Panc1 (cell line): ENCODE data around the gene TSKS. TPM values are rescaled to one million over a fixed set of nuclear protein-coding genes. Genes with fewer than 3 reads are reported as not detected.

ENCODE experiments used
- ATAC-seq: fragments of 200-7000 bp; cut with Tn5 transposase; 2 replicates; pipeline ENCODE4 v1.9.1; 2020; ENCODE audit warnings: mild to moderate bottlenecking, moderate library complexity
- BruUV-seq: library from RNA; stranded (reverse); fragments of 400-500 nt; replicated peaks from 2 replicates; lab custom pipeline; 2021; lab: Mats Ljungman, UMichigan
- CTCF ChIA-PET: fragments of 300-600 bp; sonication (Branson Sonifier 250); formaldehyde crosslinking; loops from one replicate; lab custom pipeline; 2022; ENCODE audit warnings: antibody characterized with exemption; lab: Charles Lee
- POLR2A ChIA-PET: fragments of 300-600 bp; sonication (Branson Sonifier 250); formaldehyde crosslinking; loops from one replicate; lab custom pipeline; 2022; ENCODE audit warnings: antibody characterized with exemption; lab: Charles Lee
- DNase-seq: peaks from one replicate; pipeline ENCODE4 v3.0.0-alpha.2; 2010; ENCODE audit warnings: low read depth, low spot score
- H3K27ac ChIP-seq: 2 replicates; pipeline ENCODE4 v1.5.1; 2011; ENCODE audit warnings: mild to moderate bottlenecking, low read length, inconsistent platforms
- H3K27me3 ChIP-seq: fragments of 200-500 bp; sonication (Bioruptor generic); 2 replicates; pipeline ENCODE4 v1.6.0; 2014; ENCODE audit warnings: low read length, inconsistent platforms; ENCODE audit not compliant: control insufficient read depth, insufficient read depth
- H3K36me3 ChIP-seq: fragments of 200-500 bp; sonication (Bioruptor generic); 2 replicates; pipeline ENCODE4 v1.5.1; 2014; ENCODE audit warnings: inconsistent platforms, mild to moderate bottlenecking, low read length, moderate library complexity; ENCODE audit not compliant: control insufficient read depth, insufficient read depth
- H3K4me1 ChIP-seq: 2 replicates; pipeline ENCODE4 v1.5.1; 2011; ENCODE audit warnings: inconsistent platforms, mild to moderate bottlenecking, low read length, moderate library complexity; ENCODE audit not compliant: control insufficient read depth, insufficient read depth
- H3K4me3 ChIP-seq, 2 experiments: 2 replicates each; pipeline ENCODE4 v1.5.1; 2011 to 2012; ENCODE audit warnings: low read depth in 2 of 2, low read length in 2 of 2, mild to moderate bottlenecking in 2 of 2, inconsistent platforms in 1 of 2, moderate library complexity in 1 of 2
- H3K9me3 ChIP-seq: fragments of 200-500 bp; sonication (Bioruptor generic); 2 replicates; pipeline ENCODE4 v1.5.1; 2014; ENCODE audit warnings: low read depth, mild to moderate bottlenecking, inconsistent platforms, low read length, moderate library complexity; ENCODE audit not compliant: control insufficient read depth, insufficient read depth
- CTCF ChIP-seq: fragments of 450-650 bp; IDR thresholded peaks from 2 replicates; pipeline ENCODE4 v1.5.1; 2017; ENCODE audit warnings: mild to moderate bottlenecking
- POLR2AphosphoS5 ChIP-seq: IDR thresholded peaks from 2 replicates; pipeline ENCODE4 v1.6.1; 2012; ENCODE audit warnings: mild to moderate bottlenecking, low read depth, low read length, moderate library complexity
- SIN3A ChIP-seq: IDR thresholded peaks from 2 replicates; pipeline ENCODE4 v1.6.1; 2012; ENCODE audit warnings: low read depth, mild to moderate bottlenecking, low read length, moderate library complexity, borderline replicate concordance; ENCODE audit not compliant: insufficient read depth
- TCF7L2 ChIP-seq: IDR thresholded peaks from 2 replicates; pipeline ENCODE4 v1.6.1; 2011; ENCODE audit warnings: mild to moderate bottlenecking, low read depth, low read length, inconsistent platforms
- in situ Hi-C: cut with HindIII; loops from 2 replicates; pipeline ENCODE4 v1.10.0; 2016; ENCODE audit warnings: low sequenced_read_pairs, low pct_unique_long_range_greater_than_20kb
- intact Hi-C: fragments of 100-400 bp; cut with micrococcal nuclease; formaldehyde crosslinking; loops from one replicate; pipeline ENCODE4 v1.10.0; 2022; ENCODE audit not compliant: unreplicated experiment
- total RNA-seq: library from RNA; stranded (reverse); gene quantifications from one replicate; pipeline ENCODE4 v1.2.1, GENCODE V29; 2021; ENCODE audit not compliant: unreplicated experiment
- TF ChIP-seq, protein P1 (sequence below), 2 experiments: IDR thresholded peaks; 2 replicates each; pipeline ENCODE4 v1.6.1; 2011 to 2012; ENCODE audit warnings: low read depth in 2 of 2, control low read depth in 1 of 2, low read length in 1 of 2, mild to moderate bottlenecking in 1 of 2, moderate library complexity in 1 of 2; ENCODE audit not compliant: insufficient read depth in 1 of 2

TSKS gene
- total RNA-seq, 1 experiment from 2014 or later: not detected

GRCh38 chr19:49761625-49762311 lies 1.3 kb downstream of the TSKS start:
- peaks cover 2% of the 10 kb centered on the region; the same call in 1 of the 2 replicates for H3K36me3 ChIP-seq
- H3K27me3 ChIP-seq: no peaks in the 10 kb centered on the region
- in situ Hi-C loops: no loop called here
- POLR2A ChIA-PET: no interaction called here
- intact Hi-C loops: no loop called here
- TF ChIP-seq TCF7L2 (no peak), CTCF (no peak), POLR2AphosphoS5 (no peak), SIN3A (no peak)
- TF ChIP-seq, protein P1, sequence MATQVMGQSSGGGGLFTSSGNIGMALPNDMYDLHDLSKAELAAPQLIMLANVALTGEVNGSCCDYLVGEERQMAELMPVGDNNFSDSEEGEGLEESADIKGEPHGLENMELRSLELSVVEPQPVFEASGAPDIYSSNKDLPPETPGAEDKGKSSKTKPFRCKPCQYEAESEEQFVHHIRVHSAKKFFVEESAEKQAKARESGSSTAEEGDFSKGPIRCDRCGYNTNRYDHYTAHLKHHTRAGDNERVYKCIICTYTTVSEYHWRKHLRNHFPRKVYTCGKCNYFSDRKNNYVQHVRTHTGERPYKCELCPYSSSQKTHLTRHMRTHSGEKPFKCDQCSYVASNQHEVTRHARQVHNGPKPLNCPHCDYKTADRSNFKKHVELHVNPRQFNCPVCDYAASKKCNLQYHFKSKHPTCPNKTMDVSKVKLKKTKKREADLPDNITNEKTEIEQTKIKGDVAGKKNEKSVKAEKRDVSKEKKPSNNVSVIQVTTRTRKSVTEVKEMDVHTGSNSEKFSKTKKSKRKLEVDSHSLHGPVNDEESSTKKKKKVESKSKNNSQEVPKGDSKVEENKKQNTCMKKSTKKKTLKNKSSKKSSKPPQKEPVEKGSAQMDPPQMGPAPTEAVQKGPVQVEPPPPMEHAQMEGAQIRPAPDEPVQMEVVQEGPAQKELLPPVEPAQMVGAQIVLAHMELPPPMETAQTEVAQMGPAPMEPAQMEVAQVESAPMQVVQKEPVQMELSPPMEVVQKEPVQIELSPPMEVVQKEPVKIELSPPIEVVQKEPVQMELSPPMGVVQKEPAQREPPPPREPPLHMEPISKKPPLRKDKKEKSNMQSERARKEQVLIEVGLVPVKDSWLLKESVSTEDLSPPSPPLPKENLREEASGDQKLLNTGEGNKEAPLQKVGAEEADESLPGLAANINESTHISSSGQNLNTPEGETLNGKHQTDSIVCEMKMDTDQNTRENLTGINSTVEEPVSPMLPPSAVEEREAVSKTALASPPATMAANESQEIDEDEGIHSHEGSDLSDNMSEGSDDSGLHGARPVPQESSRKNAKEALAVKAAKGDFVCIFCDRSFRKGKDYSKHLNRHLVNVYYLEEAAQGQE (IDR thresholded peaks at IDR 0.05; ENCODE audit: insufficient read depth in 1 of 2, low read depth in 2 of 2, low read length in 1 of 2): no peak
- no peak overlapping the region for H3K27ac ChIP-seq
- H3K4me3 ChIP-seq: no peak overlapping the region
- DNase-seq: no peak
- CTCF ChIA-PET: no interaction called here
- H3K9me3 ChIP-seq: no peaks in the 10 kb centered on the region
- ATAC-seq: no peak
- H3K4me1 ChIP-seq: peaks cover 6% of the 10 kb centered on the region
- BruUV-seq: no TSS peak

DNA sequence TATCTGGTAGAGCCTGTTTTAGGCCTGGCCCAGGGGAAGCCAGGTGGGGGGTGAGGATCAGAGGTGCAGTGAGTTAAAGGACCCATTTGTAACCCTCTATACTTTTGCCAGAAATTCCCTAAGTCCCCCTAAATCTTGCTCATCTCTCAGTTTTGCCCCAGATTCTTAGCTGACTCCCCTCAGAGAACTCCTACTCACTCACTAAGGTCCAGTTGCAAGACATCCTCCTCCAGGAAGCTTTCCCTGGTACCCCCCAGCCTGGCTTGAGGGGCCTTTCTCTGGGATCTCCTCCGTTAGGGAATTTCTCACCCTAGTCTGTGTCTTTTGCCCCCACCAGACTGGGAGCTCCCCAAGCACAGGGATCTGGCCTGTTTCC lies 1.9 kb downstream of the TSKS start:
- no peak for DNase-seq
- peaks cover 6% of the 10 kb centered on the region for H3K4me1 ChIP-seq
- intact Hi-C loops: no loop called here
- H3K27me3 ChIP-seq: no peaks in the 10 kb centered on the region
- no peak for ATAC-seq
- TF ChIP-seq SIN3A (no peak), TCF7L2 (no peak), CTCF (no peak), POLR2AphosphoS5 (no peak)
- TF ChIP-seq, protein P1 (IDR thresholded peaks at IDR 0.05; ENCODE audit: insufficient read depth in 1 of 2, low read depth in 2 of 2, low read length in 1 of 2): no peak
- H3K36me3 ChIP-seq: peaks cover 2% of the 10 kb centered on the region; the same call in 1 of the 2 replicates
- ChIA-PET CTCF (no interaction called here), POLR2A (no interaction called here)
- BruUV-seq: no TSS peak
- in situ Hi-C loops: no loop called here
- no peak overlapping the region for H3K27ac ChIP-seq
- no peaks in the 10 kb centered on the region for H3K9me3 ChIP-seq
- H3K4me3 ChIP-seq: no peak overlapping the region
